GM18502 (cell line): ENCODE measurements around the gene KPNB1.

ENCODE experiments used
- ATAC-seq: cut with Tn5 transposase; IDR thresholded peaks from one replicate; pipeline ENCODE4 v1.9.1; 2021; ENCODE audit warnings: mild to moderate bottlenecking; ENCODE audit not compliant: unreplicated experiment, poor library complexity

Gene KPNB1

DNA sequence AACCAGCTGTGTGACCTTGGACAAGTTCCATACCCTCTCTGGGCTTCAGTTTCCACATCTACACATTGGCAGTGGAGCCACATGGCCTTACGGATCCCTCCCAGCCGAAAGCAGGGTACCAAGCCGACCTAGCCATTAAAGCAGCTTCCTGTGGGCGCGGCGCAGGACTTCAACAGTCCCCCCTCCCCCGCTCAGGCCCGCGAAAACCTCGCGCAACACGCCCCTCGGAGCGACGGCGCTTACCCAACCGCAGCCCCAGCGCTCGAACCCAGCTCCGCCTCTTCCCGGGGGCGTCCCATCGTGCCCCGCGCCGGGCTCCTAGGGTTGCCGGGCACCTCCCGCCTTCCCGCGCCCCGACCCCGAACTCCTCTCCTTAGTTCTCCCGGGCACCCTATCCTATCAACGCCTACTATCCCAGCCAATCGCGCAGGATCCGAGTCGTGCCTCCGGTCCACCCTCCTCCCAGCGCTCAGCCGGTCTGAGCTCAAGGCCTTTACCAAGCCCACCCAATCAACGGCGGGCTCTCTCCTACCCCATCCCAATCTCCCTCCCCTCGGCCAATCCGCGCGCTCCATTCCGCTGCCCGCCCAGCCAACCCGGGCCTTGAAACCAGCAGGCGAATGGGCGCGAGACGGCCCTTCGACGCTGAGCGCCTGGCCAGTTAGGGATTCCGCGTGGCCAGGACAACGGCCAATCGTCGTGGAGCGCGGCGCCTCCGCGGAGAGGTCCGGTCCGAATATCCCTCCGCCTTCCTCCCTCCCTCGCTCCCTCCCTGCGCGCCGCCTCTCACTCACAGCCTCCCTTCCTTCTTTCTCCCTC is at the start of gene KPNB1:
Gene KPNB1 (plus strand): TSS at position 767 of the 819 bp plus-strand sequence. CDS start 326 bp downstream, outside the sequence.
- ATAC-seq, result peak; percentile 78

DNA sequence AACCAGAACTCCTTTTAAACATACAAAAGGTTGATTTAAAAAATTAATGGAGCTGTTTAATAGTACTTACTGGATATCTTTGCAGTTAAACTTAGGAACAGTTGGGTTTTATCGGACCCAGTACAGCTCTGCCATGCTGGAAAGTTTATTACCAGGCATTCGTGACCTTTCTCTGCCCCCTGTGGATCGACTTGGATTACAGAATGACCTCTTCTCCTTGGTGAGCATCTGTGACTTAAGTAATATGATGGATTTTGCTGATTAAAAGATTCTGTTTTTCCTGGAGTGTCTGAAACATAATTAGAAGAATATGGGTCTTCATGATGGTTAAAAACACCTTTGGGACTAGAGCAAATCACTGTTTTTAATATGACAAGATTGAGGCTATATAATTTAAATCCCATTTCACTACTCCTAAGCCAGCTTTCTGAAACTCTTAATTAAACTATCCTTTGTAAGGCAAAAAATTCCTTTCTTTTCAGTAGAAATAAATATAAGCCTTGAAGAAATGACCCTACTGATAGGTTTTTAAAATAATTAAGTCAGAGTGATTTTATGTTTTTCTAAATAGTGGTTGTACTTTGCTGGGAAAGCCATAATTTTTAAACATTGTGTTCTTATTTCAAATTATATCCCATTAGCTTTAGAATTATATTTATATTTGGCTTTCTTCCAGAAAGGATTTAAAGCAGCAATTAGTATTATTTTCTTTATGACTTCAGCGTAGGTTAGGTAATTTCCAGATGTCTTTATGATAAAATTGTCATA is 45.7 kb upstream of the KPNB1 start:
- no peak for ATAC-seq

DNA sequence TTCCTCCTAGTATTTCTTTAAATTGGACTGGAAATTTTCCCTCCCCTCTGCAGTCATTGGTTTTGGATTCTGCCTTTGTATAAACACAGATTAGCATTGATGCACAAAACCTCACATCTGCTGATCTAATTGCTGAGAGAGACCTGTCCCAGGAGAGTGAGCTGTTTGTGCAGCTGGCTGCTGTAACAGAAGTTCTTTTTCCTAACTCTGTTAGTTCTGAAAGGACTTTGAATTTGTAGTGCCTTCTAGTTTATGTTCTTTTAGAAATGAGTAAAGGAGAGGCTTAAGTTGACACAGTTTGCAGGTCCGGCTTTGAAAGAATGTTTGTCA is 45.2 kb upstream of the KPNB1 start:
- no peak for ATAC-seq

DNA sequence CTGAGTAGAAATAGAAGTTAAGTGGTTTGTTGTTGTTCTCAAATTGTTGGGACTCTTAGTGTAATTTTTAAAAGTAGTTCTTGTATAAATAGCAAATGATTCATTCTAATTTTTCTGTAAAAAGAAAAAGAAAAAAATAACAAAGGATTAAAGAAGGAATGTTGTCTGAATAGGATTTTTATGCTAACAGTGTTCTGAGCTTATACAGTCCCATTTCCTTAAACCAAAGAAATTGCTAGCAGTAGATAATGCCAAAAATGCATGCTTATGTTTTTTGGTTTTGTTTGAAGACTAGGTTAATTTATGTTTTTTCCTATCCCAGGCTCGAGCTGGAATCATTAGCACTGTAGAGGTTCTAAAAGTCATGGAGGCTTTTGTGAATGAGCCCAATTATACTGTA is 44.7 kb upstream of the KPNB1 start:
- ATAC-seq, result no peak

DNA sequence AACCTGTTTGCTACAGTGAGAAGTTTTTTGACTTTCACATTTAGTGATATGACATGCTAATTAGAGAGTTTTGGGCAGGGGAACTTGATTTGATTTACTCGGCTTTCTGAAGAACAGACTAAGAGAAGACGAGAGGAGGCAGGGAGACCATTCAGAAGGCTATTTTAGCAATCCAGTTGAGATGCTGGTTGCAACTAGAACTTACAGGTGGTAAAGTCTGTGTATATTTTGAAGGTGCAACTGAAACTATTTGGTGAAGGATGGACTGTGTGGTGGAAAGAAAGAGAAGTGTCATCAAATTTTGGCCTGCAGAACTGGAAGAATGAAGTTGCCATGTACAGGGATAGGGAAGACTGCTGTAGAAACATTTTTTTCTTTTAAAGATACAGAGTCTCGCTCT is 42.2 kb upstream of the KPNB1 start:
- ATAC-seq, result no peak

DNA sequence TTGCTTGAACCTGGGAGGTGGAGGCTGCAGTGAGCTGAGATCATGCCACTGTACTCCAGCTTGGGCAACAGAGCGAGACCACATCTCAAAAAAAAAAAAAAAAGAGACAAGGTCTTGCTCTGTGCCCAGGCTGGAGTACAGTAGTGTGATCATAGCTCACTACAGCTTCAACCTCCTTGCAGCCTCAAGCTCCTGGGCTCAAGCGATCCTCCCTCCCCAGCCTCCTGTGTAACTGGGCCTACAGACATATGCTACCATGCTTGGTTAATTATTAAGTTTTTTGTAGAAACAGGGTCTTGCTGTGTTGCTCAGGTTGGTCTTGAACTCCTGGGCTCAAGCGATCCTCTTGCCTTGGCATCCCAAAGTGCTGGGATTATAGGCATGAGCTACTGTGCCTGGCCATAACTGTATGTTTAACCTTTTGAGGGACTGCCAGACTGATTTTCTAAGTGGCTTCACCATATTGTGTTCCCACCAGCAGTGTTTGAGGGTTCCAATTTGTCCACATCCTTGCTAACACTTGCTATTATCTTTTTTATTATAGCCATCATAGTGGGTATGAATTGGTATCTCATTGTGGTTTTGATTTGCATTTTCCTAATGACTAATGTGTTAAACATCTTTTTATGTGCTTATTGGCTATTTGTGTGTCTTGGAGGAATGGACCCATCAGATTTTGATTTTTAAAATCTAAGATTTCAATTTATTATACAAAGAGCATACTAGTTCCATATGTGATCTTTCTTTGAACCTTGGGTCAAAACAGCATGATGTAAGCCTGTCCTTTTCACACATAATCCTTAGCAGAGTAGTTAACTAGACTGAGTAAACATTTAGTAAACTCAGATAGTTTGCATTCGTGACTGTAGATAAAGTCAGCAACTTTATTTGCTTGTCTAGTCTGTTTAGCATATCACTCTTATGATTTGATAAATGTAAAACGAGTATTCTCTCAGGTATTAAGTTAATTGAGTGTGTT is 38.1 kb upstream of the KPNB1 start:
- no peak for ATAC-seq

DNA sequence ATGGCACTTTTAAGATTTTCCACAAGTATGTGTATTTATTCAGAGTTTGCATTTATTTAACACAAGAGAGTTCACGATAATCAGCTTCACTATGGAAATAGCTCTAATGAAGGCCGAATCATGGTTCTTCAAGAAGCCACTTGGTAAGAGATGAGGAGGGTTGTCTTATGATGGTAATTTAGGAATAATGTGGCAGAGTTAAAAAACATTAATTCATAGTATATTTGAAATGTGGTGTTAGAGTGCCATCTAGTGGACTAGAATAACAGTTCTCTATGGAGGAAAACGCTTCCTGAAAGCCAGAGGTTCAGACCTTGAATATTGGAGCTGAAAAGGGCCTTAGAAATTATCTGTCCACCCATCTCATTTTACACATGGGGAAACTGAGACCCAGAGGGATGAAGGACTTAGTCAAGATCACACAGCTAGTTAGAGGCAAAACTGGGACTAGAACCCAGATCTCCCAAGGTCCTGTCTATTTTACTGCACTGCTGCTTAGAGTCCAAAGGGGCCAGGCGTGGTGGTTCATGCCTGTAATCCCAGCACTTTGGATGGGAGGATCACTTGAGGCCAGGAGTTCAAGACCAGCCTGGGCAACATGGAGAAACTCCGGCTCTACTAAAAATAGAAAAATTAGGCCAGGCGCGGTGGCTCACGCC is 33.8 kb upstream of the KPNB1 start:
- no peak for ATAC-seq

DNA sequence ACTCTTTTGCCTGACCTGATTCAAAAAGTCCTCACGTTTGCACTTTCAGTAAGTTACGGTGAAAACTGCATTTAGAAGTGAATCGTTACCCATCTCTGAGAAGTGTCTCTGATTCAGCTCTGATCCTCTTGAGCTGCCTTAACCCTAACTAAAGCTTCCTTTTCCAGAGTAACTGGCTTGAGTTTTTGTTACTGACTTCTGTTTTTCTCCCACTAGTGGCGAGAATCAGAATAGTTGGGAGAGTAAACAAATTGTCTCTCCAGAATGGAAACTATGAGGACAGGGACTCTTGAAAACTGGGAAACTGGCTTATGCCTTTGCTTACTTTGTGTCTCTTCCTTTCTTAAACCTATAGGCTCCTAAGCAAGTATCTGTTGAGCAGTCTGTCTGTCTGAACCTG is 31.3 kb upstream of the KPNB1 start:
- no peak for ATAC-seq

DNA sequence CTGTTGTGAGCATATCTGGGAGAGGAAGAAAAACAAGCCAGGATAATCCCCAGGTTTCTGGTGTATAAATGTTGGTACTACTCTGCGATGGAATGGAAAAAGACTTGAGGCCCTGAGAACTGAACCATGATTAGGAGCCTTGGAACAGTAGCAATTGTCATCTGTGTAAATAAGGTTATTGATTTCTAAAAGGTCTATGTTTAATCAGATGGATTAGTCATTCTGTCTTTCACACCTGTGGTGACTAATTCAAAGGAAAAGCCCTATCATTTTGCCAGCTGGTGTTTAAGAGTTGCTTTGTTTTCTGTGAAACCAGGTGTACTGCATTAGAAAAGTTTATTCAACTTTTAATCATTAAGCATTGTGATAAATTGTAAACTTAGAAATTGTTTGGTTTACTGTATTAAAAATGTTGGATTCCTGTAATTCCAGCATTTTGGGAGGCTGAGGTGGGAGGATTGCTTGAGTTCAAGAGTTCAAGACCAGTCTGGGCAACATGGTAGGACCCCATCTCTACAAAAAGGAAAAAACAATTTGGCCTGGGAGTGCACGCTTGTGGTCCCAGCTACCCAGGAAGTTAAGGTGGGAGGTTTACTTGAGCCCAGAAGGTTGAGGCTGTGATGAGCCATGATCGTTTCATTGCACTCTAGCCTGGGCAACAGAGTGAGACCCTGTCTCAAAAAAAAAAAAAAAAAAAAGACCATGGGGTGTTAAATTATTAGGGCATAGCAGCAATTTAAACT is 29.0 kb upstream of the KPNB1 start:
- ATAC-seq, result no peak

DNA sequence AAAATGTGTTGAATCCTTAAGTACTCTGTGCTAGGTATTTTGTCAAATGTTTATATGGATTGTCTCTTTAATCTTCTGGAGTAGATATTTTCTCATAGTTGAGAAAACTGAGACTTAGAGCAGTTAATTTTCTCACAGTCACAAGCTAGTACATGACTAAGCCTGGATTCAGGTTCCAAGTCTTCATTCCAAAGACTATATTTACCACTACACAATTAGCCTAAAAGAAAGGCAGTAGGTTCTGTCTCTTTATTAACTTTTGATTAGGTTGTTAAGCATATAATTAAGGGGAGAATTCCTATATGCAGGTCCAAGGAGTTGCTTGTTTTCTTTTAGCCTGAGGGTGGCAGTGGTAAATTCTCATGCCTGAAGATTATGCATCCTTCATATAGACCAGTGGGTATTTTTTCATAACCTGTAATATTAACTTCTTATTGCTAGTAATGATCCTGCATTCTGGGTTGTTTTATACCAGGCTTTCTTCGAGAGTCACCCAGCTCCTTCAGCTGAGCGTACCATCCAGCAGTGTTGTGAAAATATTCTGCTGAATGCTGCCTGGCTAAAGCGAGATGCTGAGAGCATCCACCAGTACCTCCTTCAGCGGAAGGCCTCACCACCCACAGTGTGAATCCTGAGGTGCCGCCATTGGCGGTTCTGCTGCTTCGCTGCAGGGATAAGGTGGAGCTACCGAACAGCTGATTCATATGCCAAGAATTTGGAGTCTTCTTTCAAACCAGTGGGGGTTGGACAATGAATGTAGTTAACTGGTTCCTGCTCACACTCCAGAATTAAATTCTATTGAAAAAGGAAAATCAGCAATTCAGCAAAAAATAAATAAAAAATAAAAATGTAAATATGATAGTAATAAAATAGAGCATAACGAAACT is 28.2 kb upstream of the KPNB1 start:
- no peak for ATAC-seq

DNA sequence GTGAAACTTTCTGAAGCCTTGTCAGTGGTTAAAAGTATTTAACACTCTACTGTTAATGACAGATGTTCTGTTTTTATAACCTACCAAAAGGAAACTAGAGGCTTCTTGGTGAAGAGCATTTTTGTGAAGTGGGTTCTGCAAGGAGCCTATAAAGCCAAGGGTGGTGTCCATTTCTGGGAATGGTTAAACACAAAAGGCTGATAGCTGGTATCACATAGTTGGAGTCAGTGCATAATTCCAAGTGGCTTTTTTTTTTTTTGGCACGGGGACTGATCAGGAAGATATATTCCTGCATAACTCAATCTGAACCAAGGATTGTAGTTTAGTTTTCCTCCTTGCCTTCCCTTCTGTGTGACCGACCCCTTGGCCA is 27.6 kb upstream of the KPNB1 start:
- no peak for ATAC-seq

DNA sequence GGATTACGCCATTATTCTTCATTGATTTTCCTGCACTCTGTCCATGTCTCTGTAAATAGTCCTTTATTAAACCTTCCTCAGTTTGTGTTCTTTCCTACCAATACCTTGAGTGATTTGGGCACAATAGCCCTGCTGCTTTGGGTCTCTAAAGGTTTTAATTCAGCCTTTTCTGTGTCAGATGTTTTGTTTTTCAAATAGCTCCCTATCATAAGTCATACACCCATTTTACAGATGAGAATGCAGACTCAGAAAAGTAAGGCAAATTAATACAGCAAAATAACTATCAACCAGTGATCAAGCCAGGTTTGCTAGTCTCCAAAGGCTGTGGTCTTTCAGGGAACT is 25.0 kb upstream of the KPNB1 start:
- ATAC-seq, result no peak

DNA sequence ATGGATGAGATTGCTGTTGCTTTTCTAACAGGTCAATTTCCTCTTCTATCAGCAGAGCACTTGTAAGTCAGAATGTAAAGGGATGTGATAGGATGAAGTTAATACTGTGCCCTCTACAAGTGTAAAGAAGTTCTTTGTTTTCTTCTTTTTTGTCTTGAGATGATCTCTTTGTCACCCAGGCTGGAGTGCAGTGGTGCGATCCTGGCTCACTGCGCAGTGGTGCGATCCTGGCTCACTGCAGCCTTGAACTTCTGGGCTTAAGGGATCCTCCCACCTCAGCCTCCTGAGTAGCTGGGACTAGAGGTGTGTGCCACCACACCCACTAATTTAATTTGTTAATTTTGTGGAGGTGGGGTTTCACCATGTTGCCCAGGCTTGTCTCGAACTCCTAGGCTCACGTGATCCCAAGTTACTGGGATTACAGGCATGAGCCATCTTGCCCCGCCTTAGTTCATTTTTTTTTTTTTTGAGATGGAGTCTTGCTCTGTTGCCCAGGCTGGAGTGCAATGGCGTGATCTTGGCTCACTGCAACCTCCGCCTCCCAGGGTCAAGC is 21.6 kb upstream of the KPNB1 start:
- no peak for ATAC-seq

DNA sequence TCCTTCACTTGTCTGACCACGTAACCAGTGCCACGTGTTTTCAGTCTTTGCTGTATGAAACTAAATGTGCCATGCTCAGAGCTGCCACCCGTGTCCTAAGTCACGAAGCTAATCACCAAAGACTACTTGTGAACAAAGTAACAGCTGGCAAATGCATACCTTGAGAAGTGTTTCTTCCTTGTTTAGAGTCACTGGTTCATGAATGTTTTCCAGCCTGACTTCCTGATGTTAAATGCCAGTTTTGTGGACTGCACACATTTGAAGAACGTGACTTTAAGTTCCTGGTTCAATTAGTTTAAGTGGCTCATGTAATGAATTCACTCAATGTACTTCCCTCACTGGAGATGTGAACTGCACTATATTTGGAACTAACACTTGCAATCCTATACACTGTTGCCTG is 19.9 kb upstream of the KPNB1 start:
- no peak for ATAC-seq

DNA sequence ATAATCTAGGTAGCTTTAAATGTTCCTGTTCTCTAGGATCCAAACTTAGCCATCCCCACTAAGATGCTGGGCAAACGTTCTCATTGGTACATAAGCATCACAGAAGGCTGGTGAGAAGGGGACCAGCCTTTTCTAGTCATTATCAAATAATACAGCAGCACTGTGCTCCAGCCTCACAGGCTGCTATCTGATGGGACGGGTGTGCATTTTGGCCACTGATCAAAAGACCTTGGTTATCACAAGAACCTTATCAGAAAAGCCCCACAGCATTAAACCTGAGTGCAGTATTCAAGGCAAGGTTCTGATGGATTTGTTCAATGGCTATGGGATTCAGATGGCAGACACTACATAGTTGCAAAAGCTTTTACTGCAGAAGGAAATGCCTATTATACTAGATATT is 19.1 kb upstream of the KPNB1 start:
- no peak for ATAC-seq

DNA sequence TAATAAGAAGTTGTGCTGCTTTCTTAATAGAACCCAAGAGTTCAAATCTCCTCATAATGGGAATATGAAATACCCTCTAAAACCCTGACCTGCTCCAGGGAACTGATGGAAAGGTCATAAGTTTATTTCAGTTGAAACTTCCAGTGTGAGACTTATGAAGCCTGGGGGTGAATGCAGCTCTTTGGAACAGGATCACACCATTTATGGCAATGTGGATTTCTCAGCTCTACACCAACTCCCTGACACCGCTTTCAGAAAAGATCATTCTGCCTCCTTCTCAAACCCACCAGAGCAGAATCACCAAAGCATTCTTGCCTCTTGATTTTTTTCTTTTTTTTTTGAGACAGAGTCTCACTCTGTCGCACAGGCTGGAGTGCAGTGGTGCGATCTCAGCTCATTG is 16.7 kb upstream of the KPNB1 start:
- no peak for ATAC-seq

DNA sequence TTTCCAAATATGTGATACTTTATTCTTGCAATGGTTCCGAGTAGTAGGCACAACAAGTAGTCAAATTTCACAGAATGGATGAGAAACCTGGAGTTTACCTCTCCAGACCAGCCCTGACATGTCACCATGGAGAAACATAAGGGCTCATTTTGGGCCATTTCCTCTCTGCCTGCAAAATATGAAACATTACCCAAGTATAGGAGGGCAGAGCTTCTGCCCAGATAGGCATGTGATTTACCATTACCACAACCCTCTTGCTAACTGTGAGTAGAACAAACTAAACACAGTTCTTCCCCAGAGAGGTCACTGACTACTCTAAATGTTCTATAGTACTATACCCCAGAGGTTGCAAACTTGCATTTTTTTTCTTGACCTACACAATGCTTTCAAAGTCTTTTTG is 15.7 kb upstream of the KPNB1 start:
- ATAC-seq, result no peak

DNA sequence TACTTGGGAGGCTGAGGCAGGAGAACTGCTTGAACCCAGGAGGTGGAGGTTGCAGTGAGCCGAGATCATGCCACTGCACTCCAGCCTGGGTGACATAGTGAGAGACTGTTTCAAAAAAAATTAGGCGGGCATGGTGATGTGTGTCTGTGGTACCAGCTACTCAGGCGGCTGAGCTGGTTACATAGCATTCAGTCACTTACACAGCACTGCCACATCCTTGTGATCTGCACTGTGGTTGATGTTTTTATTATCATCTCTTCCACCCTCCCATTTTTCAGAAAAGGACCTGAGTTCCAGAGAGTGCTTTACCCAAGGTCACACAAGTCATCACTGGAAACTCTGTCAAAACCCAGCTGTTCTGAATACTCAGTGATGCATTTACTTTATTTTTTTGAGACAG is 14.8 kb upstream of the KPNB1 start:
- ATAC-seq, result no peak

DNA sequence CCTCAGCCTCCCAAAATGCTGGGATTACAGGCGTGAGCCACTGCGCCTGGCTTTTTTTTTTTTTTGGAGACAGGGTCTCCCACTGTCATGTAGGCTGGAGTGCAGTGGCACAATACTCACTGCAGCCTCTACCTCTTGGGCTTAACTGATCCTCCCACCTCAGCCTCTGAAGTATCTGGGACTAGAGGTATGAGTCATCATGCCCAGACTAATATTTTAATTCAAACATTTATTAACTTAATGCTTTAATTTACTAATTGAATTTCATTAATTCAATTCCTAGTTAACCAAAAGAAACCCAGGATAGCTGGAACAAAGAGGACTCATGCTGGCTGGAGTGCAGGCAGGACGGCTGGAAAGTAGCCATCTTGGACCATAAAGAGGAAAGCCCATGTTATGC is 14.0 kb upstream of the KPNB1 start:
- ATAC-seq, result no peak
